GM23338 (cell line): ENCODE data around the gene TMTC2. TPM values are rescaled to one million over a fixed set of nuclear protein-coding genes. Genes with fewer than 3 reads are reported as not detected.

ENCODE experiments used
- ATAC-seq: fragments of 200-7000 bp; cut with Tn5 transposase; 3 replicates; pipeline ENCODE4 v1.9.1; 2020
- DNase-seq: peaks from one replicate; pipeline ENCODE4 v3.0.0-alpha.2; 2015; ENCODE audit warnings: low spot score
- H2AFZ ChIP-seq: fragments of 200-600 bp; sonication (generic); 2 replicates; pipeline ENCODE4 v1.8.0; 2016; ENCODE audit warnings: antibody characterized with exemption, mild to moderate bottlenecking, moderate library complexity
- H3F3A ChIP-seq: fragments of 200-600 bp; sonication (generic); replicated peaks from 2 replicates; pipeline ENCODE4 v1.8.0; 2017; ENCODE audit warnings: antibody characterized with exemption, mixed run types, low read depth
- H3K27ac ChIP-seq: fragments of 200-600 bp; sonication (generic); 2 replicates; pipeline ENCODE4 v1.6.1; 2016; ENCODE audit warnings: low read depth
- H3K27me3 ChIP-seq: fragments of 200-600 bp; sonication (generic); 2 replicates; pipeline ENCODE4 v1.8.0; 2016; ENCODE audit warnings: mild to moderate bottlenecking, mixed run types, moderate library complexity; ENCODE audit not compliant: insufficient read depth
- H3K36me3 ChIP-seq: fragments of 200-600 bp; sonication (generic); 2 replicates; pipeline ENCODE4 v1.8.0; 2016; ENCODE audit warnings: mild to moderate bottlenecking; ENCODE audit not compliant: insufficient read depth
- H3K4me1 ChIP-seq: fragments of 200-600 bp; sonication (generic); 2 replicates; pipeline ENCODE4 v1.8.0; 2016; ENCODE audit warnings: mild to moderate bottlenecking, moderate library complexity; ENCODE audit not compliant: insufficient read depth
- H3K4me2 ChIP-seq: fragments of 200-600 bp; sonication (generic); 2 replicates; pipeline ENCODE4 v1.7.1; 2017; ENCODE audit warnings: mixed run types
- H3K4me3 ChIP-seq: fragments of 200-600 bp; sonication (generic); 2 replicates; pipeline ENCODE4 v1.6.1; 2016; ENCODE audit warnings: mixed run types
- H3K79me2 ChIP-seq: fragments of 200-600 bp; sonication (generic); replicated peaks from 2 replicates; pipeline ENCODE4 v1.8.0; 2017; ENCODE audit warnings: mild to moderate bottlenecking; ENCODE audit not compliant: insufficient read depth
- H3K9me2 ChIP-seq: fragments of 200-600 bp; sonication (generic); 2 replicates; pipeline ENCODE4 v1.8.0; 2017; ENCODE audit not compliant: insufficient read depth
- H4K20me1 ChIP-seq: fragments of 200-600 bp; sonication (generic); replicated peaks from 2 replicates; pipeline ENCODE4 v1.8.0; 2017; ENCODE audit warnings: mild to moderate bottlenecking; ENCODE audit not compliant: insufficient read depth
- H3K27ac Mint-ChIP-seq: 2 replicates; pipeline ENCODE4 v1.8.0; 2020; ENCODE audit warnings: inconsistent platforms, mild to moderate bottlenecking, moderate library complexity, mixed read lengths
- H3K27me3 Mint-ChIP-seq: 3 replicates; pipeline ENCODE4 v1.8.0; 2022; ENCODE audit warnings: low read depth, mild to moderate bottlenecking, moderate library complexity, mixed read lengths, inconsistent platforms; ENCODE audit not compliant: insufficient read depth, poor library complexity
- H3K36me3 Mint-ChIP-seq: 3 replicates; pipeline ENCODE4 v1.8.0; 2021; ENCODE audit warnings: low read depth, mild to moderate bottlenecking, inconsistent platforms, moderate library complexity, mixed read lengths
- H3K4me1 Mint-ChIP-seq: 3 replicates; pipeline ENCODE4 v1.8.0; 2020; ENCODE audit warnings: mild to moderate bottlenecking, inconsistent platforms, mixed read lengths
- H3K4me3 Mint-ChIP-seq: 3 replicates; pipeline ENCODE4 v1.8.0; 2021; ENCODE audit warnings: moderate library complexity, mild to moderate bottlenecking, inconsistent platforms, mixed read lengths
- H3K9me3 Mint-ChIP-seq: 3 replicates; pipeline ENCODE4 v1.8.0; 2020; ENCODE audit warnings: moderate library complexity, mild to moderate bottlenecking, inconsistent platforms, mixed read lengths
- CREB1 ChIP-seq: fragments of 250-450 bp; sonication (Bioruptor Pico); IDR thresholded peaks from 2 replicates; pipeline ENCODE4 v1.5.0; 2020; ENCODE audit warnings: low read depth, mild to moderate bottlenecking, moderate library complexity
- EZH2 ChIP-seq: fragments of 200-600 bp; sonication (generic); IDR thresholded peaks from one replicate; pipeline ENCODE4 v1.8.0; 2017; ENCODE audit warnings: antibody characterized with exemption, mild to moderate bottlenecking, low read depth; ENCODE audit not compliant: unreplicated experiment
- EZH2phosphoT487 ChIP-seq: fragments of 200-600 bp; sonication (generic); IDR thresholded peaks from one replicate; pipeline ENCODE4 v1.8.1; 2018; ENCODE audit warnings: antibody characterized with exemption; ENCODE audit not compliant: unreplicated experiment
- JUNB ChIP-seq: IDR thresholded peaks from one replicate; pipeline ENCODE4 v1.6.1; 2016; ENCODE audit warnings: antibody characterized with exemption; ENCODE audit not compliant: unreplicated experiment
- NANOG ChIP-seq: IDR thresholded peaks from 2 replicates; pipeline ENCODE4 v1.6.1; 2016; ENCODE audit warnings: antibody characterized with exemption, borderline replicate concordance
- ZNF114 ChIP-seq: fragments of 250-450 bp; sonication (Bioruptor Pico); IDR thresholded peaks from 2 replicates; pipeline ENCODE4 v1.5.0; 2020; ENCODE audit warnings: mild to moderate bottlenecking, moderate library complexity
- ZNF331 ChIP-seq: fragments of 250-450 bp; sonication (Bioruptor Pico); IDR thresholded peaks from 2 replicates; pipeline ENCODE4 v1.5.0; 2020; ENCODE audit warnings: low read depth, mild to moderate bottlenecking, moderate library complexity
- polyA plus RNA-seq: library from polyadenylated mRNA; unstranded; fragments of >200 nt; fragmentation: Nextera tagmentation; extraction: Ambion mirVana; gene quantifications from 2 replicates; pipeline ENCODE4 v1.2.1, GENCODE V29; 2016
- total RNA-seq: library from RNA; depleted of rRNA; stranded (reverse); fragments of >200 nt; shearing (Covaris generic); gene quantifications from 2 replicates; pipeline ENCODE4 v1.2.3, GENCODE V29; 2014
- TF ChIP-seq, protein P1 (sequence below): fragments of 250-450 bp; sonication (Bioruptor Pico); IDR thresholded peaks from 2 replicates; pipeline ENCODE4 v1.5.0; 2020; ENCODE audit warnings: mild to moderate bottlenecking, moderate library complexity
- TF ChIP-seq, protein P2 (sequence below), 2 experiments: fragments of 200-600 bp in 1 of 2; sonication (generic) in 1 of 2; conservative IDR thresholded peaks; 2 replicates each; pipeline versions ENCODE4 v1.5.1 to v1.6.1; 2016 to 2017; ENCODE audit warnings: antibody characterized with exemption in 2 of 2, low read depth in 2 of 2, mild to moderate bottlenecking in 2 of 2, moderate library complexity in 1 of 2
- TF ChIP-seq, protein P3 (sequence below): IDR thresholded peaks from 2 replicates; pipeline ENCODE4 v1.6.1; 2016; ENCODE audit warnings: antibody characterized with exemption
- TF ChIP-seq, protein P4 (sequence below): IDR thresholded peaks from one replicate; pipeline ENCODE4 v1.6.1; 2018; ENCODE audit warnings: antibody characterized with exemption; ENCODE audit not compliant: unreplicated experiment

TMTC2 gene
- total and polyA plus RNA-seq, 2 experiments from 2014 or later = 0.57 to 6.5 TPM

DNA sequence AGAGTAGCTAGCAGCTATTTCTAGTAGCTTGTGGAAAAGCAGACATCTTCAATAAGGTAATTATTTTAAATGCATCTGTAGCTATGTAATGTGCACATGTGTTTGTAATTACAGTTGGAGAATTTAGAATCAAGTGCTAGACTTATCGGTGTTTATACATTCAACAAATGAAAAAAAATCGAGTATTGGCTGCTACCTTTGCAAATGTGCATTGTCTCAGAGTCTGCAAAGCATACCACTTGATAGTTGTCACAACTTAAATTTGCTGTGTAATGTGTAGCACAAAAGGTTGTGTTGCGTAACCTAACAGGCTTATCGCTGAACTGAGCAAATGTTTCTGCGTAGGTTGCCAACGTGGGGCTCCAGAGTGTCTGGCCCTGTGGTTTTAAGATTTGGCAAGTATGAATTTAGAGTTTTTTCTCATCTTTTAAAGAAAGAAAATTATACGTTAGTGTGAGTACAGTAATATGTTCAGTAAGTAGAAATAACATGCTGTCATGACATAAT lies 44.3 kb downstream of the TMTC2 start:
- Histone ChIP-seq H3F3A (no peaks in the 10 kb centered on the region), H3K27ac (no peak overlapping the region), H4K20me1 (no peaks in the 10 kb centered on the region), H3K27me3 (no peaks in the 10 kb centered on the region), H3K36me3 (no peaks in the 10 kb centered on the region), H3K79me2 (no peaks in the 10 kb centered on the region), H3K4me2 (no peak overlapping the region), H3K4me1 (peaks cover 7% of the 10 kb centered on the region; the same call in 1 of the 2 replicates), H3K9me2 (0 out of 2 replicates have a peak, but pooled peaks cover 4% of the 10 kb centered on the region), H2AFZ (no peak overlapping the region), H3K4me3 (no peak overlapping the region)
- no peak for ATAC-seq
- no peak for DNase-seq
- H3K9me3 Mint-ChIP-seq = peaks cover 5% of the 10 kb centered on the region; the same call in 1 of the 3 replicates
- peaks cover 11% of the 10 kb centered on the region; the same call in 2 of the 3 replicates for H3K36me3 Mint-ChIP-seq
- H3K27ac Mint-ChIP-seq = no peak overlapping the region
- H3K4me3 Mint-ChIP-seq = no peak overlapping the region
- TF ChIP-seq EZH2phosphoT487 (no peak), EZH2 (no peak), ZNF114 (CRISPR knock-in tag) (no peak), CREB1 (no peak), JUNB (no peak), ZNF331 (no peak), NANOG (no peak)
- TF ChIP-seq, protein P1, sequence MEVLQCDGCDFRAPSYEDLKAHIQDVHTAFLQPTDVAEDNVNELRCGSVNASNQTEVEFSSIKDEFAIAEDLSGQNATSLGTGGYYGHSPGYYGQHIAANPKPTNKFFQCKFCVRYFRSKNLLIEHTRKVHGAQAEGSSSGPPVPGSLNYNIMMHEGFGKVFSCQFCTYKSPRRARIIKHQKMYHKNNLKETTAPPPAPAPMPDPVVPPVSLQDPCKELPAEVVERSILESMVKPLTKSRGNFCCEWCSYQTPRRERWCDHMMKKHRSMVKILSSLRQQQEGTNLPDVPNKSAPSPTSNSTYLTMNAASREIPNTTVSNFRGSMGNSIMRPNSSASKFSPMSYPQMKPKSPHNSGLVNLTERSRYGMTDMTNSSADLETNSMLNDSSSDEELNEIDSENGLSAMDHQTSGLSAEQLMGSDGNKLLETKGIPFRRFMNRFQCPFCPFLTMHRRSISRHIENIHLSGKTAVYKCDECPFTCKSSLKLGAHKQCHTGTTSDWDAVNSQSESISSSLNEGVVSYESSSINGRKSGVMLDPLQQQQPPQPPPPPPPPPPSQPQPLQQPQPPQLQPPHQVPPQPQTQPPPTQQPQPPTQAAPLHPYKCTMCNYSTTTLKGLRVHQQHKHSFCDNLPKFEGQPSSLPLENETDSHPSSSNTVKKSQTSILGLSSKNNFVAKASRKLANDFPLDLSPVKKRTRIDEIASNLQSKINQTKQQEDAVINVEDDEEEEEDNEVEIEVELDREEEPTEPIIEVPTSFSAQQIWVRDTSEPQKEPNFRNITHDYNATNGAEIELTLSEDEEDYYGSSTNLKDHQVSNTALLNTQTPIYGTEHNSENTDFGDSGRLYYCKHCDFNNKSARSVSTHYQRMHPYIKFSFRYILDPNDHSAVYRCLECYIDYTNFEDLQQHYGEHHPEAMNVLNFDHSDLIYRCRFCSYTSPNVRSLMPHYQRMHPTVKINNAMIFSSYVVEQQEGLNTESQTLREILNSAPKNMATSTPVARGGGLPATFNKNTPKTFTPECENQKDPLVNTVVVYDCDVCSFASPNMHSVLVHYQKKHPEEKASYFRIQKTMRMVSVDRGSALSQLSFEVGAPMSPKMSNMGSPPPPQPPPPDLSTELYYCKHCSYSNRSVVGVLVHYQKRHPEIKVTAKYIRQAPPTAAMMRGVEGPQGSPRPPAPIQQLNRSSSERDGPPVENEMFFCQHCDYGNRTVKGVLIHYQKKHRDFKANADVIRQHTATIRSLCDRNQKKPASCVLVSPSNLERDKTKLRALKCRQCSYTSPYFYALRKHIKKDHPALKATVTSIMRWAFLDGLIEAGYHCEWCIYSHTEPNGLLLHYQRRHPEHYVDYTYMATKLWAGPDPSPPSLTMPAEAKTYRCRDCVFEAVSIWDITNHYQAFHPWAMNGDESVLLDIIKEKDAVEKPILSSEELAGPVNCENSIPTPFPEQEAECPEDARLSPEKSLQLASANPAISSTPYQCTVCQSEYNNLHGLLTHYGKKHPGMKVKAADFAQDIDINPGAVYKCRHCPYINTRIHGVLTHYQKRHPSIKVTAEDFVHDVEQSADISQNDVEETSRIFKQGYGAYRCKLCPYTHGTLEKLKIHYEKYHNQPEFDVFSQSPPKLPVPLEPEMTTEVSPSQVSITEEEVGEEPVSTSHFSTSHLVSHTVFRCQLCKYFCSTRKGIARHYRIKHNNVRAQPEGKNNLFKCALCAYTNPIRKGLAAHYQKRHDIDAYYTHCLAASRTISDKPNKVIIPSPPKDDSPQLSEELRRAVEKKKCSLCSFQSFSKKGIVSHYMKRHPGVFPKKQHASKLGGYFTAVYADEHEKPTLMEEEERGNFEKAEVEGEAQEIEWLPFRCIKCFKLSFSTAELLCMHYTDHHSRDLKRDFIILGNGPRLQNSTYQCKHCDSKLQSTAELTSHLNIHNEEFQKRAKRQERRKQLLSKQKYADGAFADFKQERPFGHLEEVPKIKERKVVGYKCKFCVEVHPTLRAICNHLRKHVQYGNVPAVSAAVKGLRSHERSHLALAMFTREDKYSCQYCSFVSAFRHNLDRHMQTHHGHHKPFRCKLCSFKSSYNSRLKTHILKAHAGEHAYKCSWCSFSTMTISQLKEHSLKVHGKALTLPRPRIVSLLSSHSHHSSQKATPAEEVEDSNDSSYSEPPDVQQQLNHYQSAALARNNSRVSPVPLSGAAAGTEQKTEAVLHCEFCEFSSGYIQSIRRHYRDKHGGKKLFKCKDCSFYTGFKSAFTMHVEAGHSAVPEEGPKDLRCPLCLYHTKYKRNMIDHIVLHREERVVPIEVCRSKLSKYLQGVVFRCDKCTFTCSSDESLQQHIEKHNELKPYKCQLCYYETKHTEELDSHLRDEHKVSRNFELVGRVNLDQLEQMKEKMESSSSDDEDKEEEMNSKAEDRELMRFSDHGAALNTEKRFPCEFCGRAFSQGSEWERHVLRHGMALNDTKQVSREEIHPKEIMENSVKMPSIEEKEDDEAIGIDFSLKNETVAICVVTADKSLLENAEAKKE = no peak
- TF ChIP-seq, protein P2, sequence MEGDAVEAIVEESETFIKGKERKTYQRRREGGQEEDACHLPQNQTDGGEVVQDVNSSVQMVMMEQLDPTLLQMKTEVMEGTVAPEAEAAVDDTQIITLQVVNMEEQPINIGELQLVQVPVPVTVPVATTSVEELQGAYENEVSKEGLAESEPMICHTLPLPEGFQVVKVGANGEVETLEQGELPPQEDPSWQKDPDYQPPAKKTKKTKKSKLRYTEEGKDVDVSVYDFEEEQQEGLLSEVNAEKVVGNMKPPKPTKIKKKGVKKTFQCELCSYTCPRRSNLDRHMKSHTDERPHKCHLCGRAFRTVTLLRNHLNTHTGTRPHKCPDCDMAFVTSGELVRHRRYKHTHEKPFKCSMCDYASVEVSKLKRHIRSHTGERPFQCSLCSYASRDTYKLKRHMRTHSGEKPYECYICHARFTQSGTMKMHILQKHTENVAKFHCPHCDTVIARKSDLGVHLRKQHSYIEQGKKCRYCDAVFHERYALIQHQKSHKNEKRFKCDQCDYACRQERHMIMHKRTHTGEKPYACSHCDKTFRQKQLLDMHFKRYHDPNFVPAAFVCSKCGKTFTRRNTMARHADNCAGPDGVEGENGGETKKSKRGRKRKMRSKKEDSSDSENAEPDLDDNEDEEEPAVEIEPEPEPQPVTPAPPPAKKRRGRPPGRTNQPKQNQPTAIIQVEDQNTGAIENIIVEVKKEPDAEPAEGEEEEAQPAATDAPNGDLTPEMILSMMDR (conservative IDR thresholded peaks at IDR 0.05; ENCODE audit: low read depth in 2 of 2) = no peak
- TF ChIP-seq, protein P3, sequence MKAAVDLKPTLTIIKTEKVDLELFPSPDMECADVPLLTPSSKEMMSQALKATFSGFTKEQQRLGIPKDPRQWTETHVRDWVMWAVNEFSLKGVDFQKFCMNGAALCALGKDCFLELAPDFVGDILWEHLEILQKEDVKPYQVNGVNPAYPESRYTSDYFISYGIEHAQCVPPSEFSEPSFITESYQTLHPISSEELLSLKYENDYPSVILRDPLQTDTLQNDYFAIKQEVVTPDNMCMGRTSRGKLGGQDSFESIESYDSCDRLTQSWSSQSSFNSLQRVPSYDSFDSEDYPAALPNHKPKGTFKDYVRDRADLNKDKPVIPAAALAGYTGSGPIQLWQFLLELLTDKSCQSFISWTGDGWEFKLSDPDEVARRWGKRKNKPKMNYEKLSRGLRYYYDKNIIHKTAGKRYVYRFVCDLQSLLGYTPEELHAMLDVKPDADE = no peak
- TF ChIP-seq, protein P4, sequence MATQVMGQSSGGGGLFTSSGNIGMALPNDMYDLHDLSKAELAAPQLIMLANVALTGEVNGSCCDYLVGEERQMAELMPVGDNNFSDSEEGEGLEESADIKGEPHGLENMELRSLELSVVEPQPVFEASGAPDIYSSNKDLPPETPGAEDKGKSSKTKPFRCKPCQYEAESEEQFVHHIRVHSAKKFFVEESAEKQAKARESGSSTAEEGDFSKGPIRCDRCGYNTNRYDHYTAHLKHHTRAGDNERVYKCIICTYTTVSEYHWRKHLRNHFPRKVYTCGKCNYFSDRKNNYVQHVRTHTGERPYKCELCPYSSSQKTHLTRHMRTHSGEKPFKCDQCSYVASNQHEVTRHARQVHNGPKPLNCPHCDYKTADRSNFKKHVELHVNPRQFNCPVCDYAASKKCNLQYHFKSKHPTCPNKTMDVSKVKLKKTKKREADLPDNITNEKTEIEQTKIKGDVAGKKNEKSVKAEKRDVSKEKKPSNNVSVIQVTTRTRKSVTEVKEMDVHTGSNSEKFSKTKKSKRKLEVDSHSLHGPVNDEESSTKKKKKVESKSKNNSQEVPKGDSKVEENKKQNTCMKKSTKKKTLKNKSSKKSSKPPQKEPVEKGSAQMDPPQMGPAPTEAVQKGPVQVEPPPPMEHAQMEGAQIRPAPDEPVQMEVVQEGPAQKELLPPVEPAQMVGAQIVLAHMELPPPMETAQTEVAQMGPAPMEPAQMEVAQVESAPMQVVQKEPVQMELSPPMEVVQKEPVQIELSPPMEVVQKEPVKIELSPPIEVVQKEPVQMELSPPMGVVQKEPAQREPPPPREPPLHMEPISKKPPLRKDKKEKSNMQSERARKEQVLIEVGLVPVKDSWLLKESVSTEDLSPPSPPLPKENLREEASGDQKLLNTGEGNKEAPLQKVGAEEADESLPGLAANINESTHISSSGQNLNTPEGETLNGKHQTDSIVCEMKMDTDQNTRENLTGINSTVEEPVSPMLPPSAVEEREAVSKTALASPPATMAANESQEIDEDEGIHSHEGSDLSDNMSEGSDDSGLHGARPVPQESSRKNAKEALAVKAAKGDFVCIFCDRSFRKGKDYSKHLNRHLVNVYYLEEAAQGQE = no peak
- H3K4me1 Mint-ChIP-seq = peaks cover 10% of the 10 kb centered on the region; the same call in 2 of the 3 replicates
- peaks cover 5% of the 10 kb centered on the region for H3K27me3 Mint-ChIP-seq
